H7 (cell line): Measurements from ENCODE around the gene PAPLN. TPM values are rescaled to one million over a fixed set of nuclear protein-coding genes. Genes with fewer than 3 reads are reported as not detected.

Experiments used
- DNase-seq: peaks from one replicate; pipeline ENCODE4 v3.0.0; 2012
- H3K27me3 ChIP-seq: 2 replicates; pipeline ENCODE4 v1.6.0; 2011; ENCODE audit warnings: mild to moderate bottlenecking, low read length; ENCODE audit not compliant: control insufficient read depth, insufficient read depth
- H3K36me3 ChIP-seq: replicated peaks from 2 replicates; pipeline ENCODE4 v1.5.1; 2011; ENCODE audit warnings: low read length; ENCODE audit not compliant: control insufficient read depth, insufficient read depth
- H3K4me3 ChIP-seq: 2 replicates; pipeline ENCODE4 v1.5.1; 2011; ENCODE audit warnings: low read depth, mild to moderate bottlenecking, control low read depth, low read length, moderate library complexity; ENCODE audit not compliant: insufficient read depth
- total RNA-seq: library from RNA; depleted of rRNA; stranded (reverse); fragments of >200 nt; shearing (Covaris generic); gene quantifications from 2 replicates; pipeline ENCODE4 v1.2.3, GENCODE V29; 2014

The PAPLN gene
- total RNA-seq, 1 experiment from 2014 or later = 1.0 TPM

DNA sequence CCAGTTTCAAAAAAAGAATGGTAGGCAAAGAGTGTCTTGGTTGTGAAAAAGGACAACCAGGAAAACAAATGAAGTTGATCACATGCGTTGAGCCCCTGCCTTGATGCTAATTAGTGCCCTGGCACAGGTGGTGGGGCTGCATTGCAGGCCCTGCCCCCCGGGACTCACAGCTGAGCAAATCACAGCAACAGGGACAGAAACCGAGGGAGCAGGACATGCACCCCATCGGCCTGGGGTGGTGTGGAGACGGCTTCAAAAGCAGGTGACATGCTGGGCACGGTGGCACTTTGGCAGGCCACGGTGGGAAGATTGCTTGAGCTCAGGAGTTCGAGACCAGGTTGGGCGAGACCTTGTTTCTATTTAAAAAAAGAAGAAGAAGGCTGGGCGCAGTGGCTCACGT, 1.1 kb upstream of the PAPLN start:
- DNase-seq = peak; percentile 79
- H3K4me3 ChIP-seq = no peak overlapping the region
- H3K36me3 ChIP-seq = no peaks in the 10 kb centered on the region
- peaks cover 60% of the 10 kb centered on the region for H3K27me3 ChIP-seq

DNA sequence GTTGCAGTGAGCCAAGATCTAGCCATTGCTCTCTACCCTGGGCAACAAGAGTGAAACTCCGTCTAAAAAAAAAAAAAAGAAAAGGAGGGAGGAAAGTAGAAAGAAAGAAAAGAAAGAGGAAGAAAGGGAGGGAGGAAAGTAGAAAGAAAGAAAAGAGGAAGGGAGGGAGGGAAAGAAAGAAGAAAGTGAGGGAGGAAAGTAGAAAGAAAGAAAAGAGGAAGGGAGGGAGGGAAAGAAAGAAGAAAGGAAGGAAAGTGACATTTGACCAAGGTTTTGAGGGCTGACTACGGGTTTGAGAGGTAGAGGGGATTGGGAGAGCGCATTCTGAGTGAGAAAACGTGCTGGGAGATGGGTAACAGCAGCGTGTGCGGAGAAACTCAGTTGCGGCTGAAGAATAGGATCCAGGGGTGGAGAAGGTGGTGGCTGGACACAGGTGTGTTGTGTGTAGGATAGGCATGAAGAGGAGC, 521 bp upstream of the PAPLN start:
- H3K27me3 ChIP-seq = peaks cover 64% of the 10 kb centered on the region
- peak; percentile 70 for DNase-seq
- H3K4me3 ChIP-seq = peak overlapping the region; percentile 45; the same call in 1 of the 2 replicates
- no peaks in the 10 kb centered on the region for H3K36me3 ChIP-seq

DNA sequence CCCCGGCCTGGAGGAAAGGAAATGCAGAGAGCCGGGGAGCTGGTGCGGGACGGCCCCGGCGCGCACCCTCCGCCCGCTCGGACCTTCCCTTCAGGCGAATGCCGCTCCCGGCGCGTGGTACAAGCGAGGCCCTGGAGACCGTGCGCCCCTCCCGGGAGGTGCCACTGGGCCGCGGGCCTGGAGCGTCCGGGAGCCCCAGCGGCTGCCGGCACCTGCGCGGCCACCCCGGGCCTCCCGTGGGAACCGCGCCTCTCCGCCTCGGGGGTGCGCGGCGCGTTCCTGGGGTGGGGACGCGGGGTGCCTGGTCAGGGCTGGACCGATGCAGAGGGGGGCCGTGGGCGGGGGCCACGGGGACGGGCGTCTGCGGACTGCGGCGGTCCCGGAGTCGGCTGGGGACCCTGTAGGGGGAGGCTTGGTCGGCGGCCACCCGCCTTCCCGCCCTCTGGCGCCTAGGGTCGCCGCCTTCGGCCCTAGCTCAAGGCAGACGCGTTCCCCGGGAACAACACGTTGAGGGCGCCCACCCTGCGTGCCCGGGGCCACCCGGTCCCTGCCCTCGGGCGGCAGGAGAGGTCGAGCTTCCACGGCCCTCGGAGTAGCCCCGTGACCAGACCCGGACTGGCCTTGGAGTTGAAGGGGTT, 599 bp downstream of the PAPLN start:
- Histone ChIP-seq H3K4me3 (peak overlapping the region; percentile 45), H3K36me3 (no peaks in the 10 kb centered on the region), H3K27me3 (peaks cover 67% of the 10 kb centered on the region)
- DNase-seq = peak; percentile 91

DNA sequence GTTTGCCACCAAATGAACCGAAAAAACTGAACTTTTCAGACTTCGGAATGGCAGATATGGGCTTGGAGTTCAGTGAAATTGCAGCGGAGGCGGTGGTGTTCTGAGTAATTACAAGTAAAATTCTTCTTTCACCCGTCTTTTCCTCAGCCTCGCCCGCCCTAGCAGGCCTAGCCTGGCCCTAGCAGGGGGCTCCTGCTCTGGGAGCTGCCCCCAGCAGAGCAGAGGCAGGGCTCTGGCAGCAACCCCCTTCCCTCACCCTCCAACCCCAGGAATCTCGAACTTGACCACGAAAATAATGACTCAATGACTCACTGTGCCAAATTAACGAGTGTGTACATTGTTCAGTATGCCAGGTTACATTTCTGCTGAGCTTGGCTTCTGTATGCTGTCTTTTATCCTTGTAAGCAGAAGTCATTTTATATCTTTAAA, 1.1 kb downstream of the PAPLN start:
- DNase-seq = no peak
- Histone ChIP-seq H3K36me3 (no peaks in the 10 kb centered on the region), H3K27me3 (peaks cover 66% of the 10 kb centered on the region), H3K4me3 (peak overlapping the region; percentile 45)

DNA sequence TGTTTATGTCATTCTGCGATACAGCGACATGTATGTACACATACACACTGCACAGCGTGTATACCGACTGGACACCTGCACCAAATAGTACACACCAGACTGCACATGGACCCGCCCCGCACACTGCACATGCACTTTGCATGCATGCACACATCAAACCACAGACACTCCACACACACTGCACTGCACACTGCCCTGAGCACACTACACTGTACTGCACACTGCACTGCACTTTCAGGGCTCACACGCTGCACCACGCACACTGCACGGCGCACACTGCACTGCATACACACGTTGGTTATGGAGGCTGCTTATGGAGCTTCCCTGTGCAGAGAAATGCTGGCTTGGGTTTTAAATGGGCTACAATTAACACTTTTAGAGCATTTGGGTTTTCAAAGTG, 1.6 kb downstream of the PAPLN start:
- H3K36me3 ChIP-seq = no peaks in the 10 kb centered on the region
- H3K4me3 ChIP-seq = no peak overlapping the region

DNA sequence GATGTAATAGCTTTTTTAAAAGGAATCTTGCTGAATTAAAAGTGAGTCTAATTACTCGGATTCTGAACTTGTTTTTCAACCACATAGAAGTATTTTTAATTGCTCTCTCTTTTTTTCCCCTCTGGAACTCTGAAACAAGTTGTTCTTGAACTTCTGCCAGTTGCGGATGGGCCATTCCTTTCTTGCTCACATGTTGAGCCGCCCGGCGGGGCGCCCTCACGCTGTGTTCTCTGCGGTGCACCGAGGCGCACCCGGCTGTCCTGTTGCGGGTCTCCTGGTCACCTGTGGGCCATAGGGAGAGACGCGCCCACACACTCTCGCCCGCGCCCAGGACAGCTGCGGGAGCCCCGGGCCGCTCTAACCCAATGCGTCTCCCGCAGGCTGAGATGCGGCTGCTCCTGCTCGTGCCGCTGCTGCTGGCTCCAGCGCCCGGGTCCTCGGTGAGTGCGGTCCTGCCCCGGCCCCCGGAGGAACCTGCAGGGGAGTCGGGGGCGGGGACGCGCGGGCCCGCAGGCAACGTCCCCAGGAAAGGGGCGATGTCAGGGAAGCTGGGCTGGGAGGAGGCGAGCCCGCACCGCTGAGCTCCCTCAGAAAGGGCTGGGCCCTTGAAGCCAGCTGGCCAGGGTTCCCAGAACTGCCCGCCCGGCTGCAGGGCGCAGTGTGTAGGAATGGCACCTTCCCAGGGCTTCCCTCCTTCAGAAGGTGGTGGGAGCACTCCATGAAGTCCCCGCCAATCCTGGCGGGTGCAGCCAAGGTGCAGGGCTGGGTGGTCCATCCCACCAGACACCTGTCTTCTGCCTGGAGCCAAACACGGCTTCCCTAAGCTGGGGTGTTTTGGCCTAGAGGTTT, 2.3 kb downstream of the PAPLN start:
- peak; percentile 92 for DNase-seq
- H3K36me3 ChIP-seq = no peaks in the 10 kb centered on the region
- H3K27me3 ChIP-seq = peaks cover 64% of the 10 kb centered on the region
- peak overlapping the region; percentile 22; the same call in 1 of the 2 replicates for H3K4me3 ChIP-seq

More for the DNA sequence above, 1.6 kb downstream of the PAPLN start:
- no peak for DNase-seq
- peaks cover 64% of the 10 kb centered on the region for H3K27me3 ChIP-seq

DNA sequence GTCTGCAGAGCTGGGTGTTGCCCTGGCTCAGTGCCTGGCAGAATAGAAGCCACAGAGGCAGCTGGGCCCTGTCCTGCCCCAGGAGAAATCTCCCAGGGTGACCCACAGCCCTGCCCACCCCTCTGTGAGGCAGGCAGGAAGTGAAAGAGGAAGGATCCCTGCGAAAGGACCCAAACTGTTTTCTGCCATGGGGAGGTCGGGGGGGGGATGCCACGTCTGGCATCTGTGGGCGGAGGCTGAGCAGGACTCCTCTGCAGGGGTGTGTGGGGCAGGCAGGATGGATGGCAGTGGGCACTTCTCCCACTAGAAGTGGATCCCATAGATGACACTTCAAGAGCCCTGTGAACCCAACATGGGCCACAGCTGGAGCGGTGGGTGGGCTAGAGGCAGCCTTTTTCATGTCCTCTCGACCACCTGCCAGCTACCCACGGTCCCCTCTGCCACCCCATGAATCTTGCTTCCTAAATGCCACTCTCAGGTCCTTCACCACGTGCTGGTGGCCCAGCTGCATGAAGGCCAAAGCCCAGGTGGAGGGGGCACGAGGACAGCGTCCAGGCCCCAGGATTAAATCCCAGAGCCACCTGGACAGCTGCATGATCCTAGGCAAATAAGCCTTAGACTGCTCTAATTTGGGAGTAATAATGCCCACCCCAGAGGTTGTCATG, 3.6 kb downstream of the PAPLN start:
- Histone ChIP-seq H3K36me3 (no peaks in the 10 kb centered on the region), H3K4me3 (no peak overlapping the region), H3K27me3 (peaks cover 68% of the 10 kb centered on the region)
- DNase-seq = no peak

DNA sequence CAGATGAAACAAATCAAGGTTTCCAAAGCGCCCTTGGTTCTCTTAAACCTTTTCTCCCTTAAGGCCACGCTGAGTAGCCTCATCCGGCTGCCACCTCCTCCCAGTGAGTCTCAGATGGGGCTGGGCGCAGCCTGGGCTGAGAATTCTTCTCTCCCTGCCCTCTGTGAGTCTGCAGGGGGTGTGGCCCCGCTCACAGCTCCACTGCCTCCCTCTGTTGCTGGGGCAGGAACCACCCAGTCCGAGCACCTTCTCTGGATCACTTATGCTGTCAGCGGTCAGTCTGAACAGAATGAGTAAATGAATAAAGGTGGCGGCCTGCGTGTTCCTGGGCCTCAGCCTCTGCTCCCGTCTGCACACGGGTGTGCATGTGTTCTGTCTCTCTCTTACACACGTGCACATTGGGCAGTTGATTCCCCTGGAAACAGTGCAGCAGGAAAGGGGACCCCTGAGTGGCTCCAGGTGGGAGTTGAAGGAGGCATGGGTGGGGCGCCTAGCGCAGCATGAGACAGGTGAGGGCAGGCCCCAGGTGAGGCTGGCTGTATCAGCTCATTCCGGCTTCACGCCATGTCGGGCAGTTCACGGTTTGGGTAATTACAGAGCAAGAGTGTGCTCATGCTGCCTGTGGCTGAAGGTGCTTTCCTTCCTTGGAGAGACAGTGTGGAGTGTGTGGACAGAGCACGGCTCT, 4.3 kb downstream of the PAPLN start:
- Histone ChIP-seq H3K36me3 (no peaks in the 10 kb centered on the region), H3K4me3 (no peak overlapping the region), H3K27me3 (peaks cover 61% of the 10 kb centered on the region)
- peak; percentile 68 for DNase-seq

DNA sequence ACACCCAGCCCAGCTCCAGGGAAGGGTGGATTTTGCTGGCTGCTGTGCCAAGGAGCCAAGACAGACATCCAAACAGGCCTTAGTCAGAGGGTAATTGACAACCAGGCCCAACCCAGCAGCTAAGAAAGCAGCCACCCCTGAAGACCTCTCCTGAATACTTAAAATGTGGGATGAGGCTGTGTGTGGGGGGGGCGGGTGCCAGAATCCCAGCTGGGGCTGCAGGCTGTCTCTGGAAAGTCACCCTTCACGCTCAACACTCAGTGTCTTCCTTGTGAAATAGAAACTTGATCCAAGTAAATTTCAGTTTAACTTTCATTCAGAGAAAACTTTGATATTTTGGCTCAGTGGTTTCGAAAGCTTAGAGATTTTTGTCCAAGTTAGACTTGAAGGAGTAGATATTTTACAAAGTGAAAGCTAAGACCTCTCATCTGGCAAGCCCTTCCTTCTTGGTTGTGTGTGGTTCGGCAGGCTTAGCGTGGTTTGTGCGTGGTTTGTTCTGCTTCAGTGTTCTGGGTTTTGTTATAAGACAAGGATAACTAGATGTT, 5.1 kb downstream of the PAPLN start:
- no peak overlapping the region for H3K4me3 ChIP-seq
- peak; percentile 62 for DNase-seq
- no peaks in the 10 kb centered on the region for H3K36me3 ChIP-seq
- H3K27me3 ChIP-seq = peaks cover 53% of the 10 kb centered on the region

DNA sequence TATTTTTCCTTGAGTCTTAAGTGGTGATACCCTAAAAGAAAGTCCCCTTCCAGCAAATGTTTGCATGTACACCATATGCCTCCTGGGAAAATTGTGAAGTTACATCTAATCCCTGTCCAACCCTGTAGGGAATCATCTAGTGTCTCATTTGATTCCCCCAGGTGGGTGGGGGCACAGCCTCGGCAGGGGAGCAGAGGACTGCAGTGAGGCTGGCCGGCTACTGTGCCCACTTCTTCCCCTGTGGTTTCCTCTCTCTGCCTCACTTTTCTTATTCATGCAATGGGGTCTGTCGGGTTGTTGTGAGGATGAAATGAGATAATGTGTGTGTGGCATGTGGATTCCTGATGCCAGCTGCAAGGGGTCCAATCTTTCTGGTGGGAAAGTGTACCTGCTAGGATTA, 6.0 kb downstream of the PAPLN start:
- Histone ChIP-seq H3K4me3 (no peak overlapping the region), H3K27me3 (peaks cover 44% of the 10 kb centered on the region), H3K36me3 (no peaks in the 10 kb centered on the region)
- DNase-seq = peak; percentile 40

DNA sequence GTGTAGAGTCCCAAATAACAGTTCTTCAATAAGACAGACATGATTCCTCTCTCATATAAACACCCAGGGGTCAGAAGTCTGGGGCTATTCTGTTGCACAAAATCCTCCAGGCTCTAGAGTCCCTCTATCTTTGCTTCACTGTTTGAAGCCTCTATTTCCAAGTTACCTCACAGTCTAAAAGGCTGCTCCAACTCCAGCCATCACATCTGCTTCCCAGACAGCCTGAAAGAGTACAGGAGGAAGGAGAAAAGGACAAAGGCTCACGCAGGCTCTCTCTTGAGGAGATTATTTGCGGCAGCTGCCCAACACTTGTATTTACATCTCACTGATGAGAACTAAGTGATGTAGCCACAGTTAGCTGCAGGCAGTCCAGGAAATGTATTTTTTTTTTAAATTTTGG, 6.4 kb downstream of the PAPLN start:
- DNase-seq = no peak
- Histone ChIP-seq H3K36me3 (no peaks in the 10 kb centered on the region), H3K27me3 (peaks cover 40% of the 10 kb centered on the region), H3K4me3 (no peak overlapping the region)

DNA sequence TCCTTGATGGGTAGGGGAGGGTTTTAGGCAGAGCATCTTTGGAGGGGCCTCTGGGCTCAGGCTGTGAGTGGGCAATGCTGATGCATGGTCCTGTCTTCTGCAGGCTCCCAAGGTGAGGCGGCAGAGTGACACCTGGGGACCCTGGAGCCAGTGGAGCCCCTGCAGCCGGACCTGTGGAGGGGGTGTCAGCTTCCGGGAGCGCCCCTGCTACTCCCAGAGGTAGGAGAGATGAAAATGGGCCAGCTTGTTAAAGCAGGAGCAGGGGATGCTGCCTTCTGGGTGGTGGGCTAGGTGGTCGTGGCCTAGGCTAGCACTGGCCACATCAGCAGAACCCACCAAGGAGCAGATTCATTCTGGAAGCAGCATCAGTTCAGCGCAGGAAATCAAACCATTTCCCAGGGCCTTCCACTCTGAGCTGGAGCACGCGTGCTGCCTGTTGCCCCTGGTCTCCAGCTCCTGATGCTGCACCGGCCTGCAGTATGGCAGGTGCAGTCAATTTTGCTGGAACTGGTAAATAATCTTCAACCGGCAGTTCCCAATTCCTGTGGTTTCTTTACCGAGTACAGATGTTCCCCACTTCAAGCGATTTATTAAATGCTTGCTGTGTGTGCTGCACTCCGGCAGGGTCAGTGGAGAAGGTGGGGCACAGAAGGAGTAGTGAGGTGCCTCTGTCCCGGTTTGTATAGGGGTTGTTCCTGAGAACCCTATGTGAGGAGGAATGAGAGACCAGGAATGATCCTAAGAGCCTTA, 7.4 kb downstream of the PAPLN start:
- DNase-seq = no peak
- H3K4me3 ChIP-seq = no peak overlapping the region
- H3K36me3 ChIP-seq = no peaks in the 10 kb centered on the region
- H3K27me3 ChIP-seq = peaks cover 30% of the 10 kb centered on the region

DNA sequence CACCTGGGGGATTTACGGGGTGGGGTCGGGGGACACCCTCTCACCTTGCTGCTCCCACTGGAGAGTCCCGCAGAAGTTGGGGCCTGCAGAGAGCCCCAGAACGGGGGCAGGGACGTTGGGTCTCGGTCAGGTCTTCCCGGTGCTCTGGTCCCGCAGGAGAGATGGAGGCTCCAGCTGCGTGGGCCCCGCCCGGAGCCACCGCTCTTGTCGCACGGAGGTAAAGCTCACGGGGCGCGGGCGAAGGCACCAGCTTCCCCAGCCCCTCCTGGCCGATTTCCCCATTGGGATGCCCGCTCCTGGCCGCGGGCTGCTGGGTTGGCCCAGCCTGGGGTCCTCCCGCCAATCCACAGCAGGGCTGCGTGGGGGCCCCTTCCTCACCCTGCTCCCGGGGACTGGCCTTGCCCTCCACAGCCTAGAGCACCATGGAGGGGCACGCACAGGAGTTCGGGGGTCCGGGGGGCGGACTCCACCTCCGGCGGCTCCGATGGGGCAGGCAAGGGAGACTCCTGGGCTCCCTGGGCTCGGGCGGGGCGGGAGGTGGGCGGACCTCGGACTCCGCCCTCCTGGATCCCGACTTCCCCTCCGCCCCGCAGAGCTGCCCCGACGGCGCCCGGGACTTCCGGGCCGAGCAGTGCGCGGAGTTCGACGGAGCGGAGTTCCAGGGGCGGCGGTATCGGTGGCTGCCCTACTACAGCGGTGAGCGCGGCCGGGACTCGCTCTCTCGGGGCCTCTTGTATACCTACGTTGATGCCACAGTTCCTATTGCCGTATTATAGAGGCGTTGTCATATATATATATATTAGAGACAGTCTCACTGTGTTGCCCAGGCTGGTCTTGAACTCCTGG, 8.4 kb downstream of the PAPLN start:
- no peaks in the 10 kb centered on the region for H3K36me3 ChIP-seq
- peaks cover 22% of the 10 kb centered on the region for H3K27me3 ChIP-seq
- peak overlapping the region; percentile 46 for H3K4me3 ChIP-seq
- DNase-seq = peak; percentile 75
